BJ (cell line): ENCODE measurements around the gene RCOR1. TPM values are rescaled to one million over a fixed set of nuclear protein-coding genes. Genes with fewer than 3 reads are reported as not detected.

Experiments used
- CTCF ChIA-PET: fragments of 350-600 bp; formaldehyde crosslinking; extraction: SDS; loops from one replicate; lab custom pipeline; 2021; ENCODE audit warnings: antibody characterized with exemption, inconsistent platforms; lab: Yijun Ruan, JAX
- POLR2A ChIA-PET: fragments of 300-600 bp; sonication (Branson Sonifier 250); formaldehyde crosslinking; extraction: SDS; loops from one replicate; lab custom pipeline; 2021; ENCODE audit warnings: antibody characterized with exemption; lab: Charles Lee
- DNase-seq: peaks from one replicate; pipeline ENCODE4 v3.0.0-alpha.2; 2011; ENCODE audit warnings: low read depth
- H3K27me3 ChIP-seq: 2 replicates; pipeline ENCODE4 v1.6.0; 2011; ENCODE audit warnings: low read length; ENCODE audit not compliant: control insufficient read depth, insufficient read depth
- H3K36me3 ChIP-seq: 2 replicates; pipeline ENCODE4 v1.5.1; 2011; ENCODE audit warnings: low read length; ENCODE audit not compliant: control insufficient read depth, insufficient read depth
- H3K4me3 ChIP-seq: 2 replicates; pipeline ENCODE4 v1.5.1; 2011; ENCODE audit warnings: low read depth, mild to moderate bottlenecking, control low read depth, low read length
- CTCF ChIP-seq: IDR thresholded peaks from 2 replicates; pipeline ENCODE4 v1.5.1; 2011; ENCODE audit warnings: low read depth, mild to moderate bottlenecking, control low read depth, inconsistent platforms, low read length, moderate library complexity; ENCODE audit not compliant: insufficient read depth
- polyA plus RNA-seq: library from polyadenylated mRNA; depleted of rRNA; stranded (reverse); fragments of >200 nt; gene quantifications from 2 replicates; pipeline ENCODE4 v1.2.3, GENCODE V29; 2011

RCOR1 gene
- polyA plus RNA-seq, 1 experiment: 7.9 TPM

GRCh38 chr14:102645746-102646440, 53.4 kb downstream of the RCOR1 start:
- Histone ChIP-seq H3K4me3 (no peak overlapping the region), H3K27me3 (no peaks in the 10 kb centered on the region), H3K36me3 (no peaks in the 10 kb centered on the region)
- POLR2A ChIA-PET: no interaction called here
- TF ChIP-seq CTCF: no peak
- no peak for DNase-seq
- CTCF ChIA-PET: interaction anchor here (0.6 to 1.4 kb wide), 3 partner anchors 9 to 272 kb away, joined by 4 read pairs; no protein-coding TSS in a partner anchor

- H3K36me3 ChIP-seq: no peaks in the 10 kb centered on the region
- DNase-seq: no peak
- no peak for TF ChIP-seq CTCF
- no peak overlapping the region for H3K4me3 ChIP-seq
- CTCF ChIA-PET: interaction anchor here (0.9 to 1.4 kb wide), 2 partner anchors 8 to 39 kb away, joined by 3 to 4 read pairs; no protein-coding TSS in a partner anchor
- POLR2A ChIA-PET: no interaction called here
- no peaks in the 10 kb centered on the region for H3K27me3 ChIP-seq
These were observed 54.2 kb downstream of the RCOR1 start for GRCh38 chr14:102646615-102647014.

- POLR2A ChIA-PET: no interaction called here
- Histone ChIP-seq H3K4me3 (no peak overlapping the region), H3K27me3 (no peaks in the 10 kb centered on the region), H3K36me3 (no peaks in the 10 kb centered on the region)
- DNase-seq: no peak
- CTCF ChIA-PET: interaction anchor here (1.2 kb wide), 1 partner anchor 17 kb away, joined by 3 read pairs; no protein-coding TSS in a partner anchor
- TF ChIP-seq CTCF: no peak
These were observed 59.7 kb downstream of the RCOR1 start for GRCh38 chr14:102652194-102652593.

- POLR2A ChIA-PET: interaction anchor here (1.2 kb wide), 1 partner anchor 130 kb away, joined by 3 read pairs; no protein-coding TSS in a partner anchor
These were observed 61.8 kb downstream of the RCOR1 start for GRCh38 chr14:102654298-102654697.

More at GRCh38 chr14:102654298-102654697, 61.8 kb downstream of the RCOR1 start:
- Histone ChIP-seq H3K27me3 (no peaks in the 10 kb centered on the region), H3K36me3 (no peaks in the 10 kb centered on the region), H3K4me3 (no peak overlapping the region)
- TF ChIP-seq CTCF: no peak
- CTCF ChIA-PET: interaction anchor here (0.7 to 1.6 kb wide), 3 partner anchors 8 to 17 kb away, joined by 4 read pairs; no protein-coding TSS in a partner anchor
- no peak for DNase-seq
